ENCODE measurements around the gene STX8.
"Not testable (repeated sequence)": the region's sequence is repeated elsewhere in the genome, so short reads cannot be mapped to it uniquely, and the experiment has no call there.

The STX8 gene

GRCh38 chr17:9498490-9498889 lies 77.1 kb downstream of the STX8 start:
- DNase-seq, result no peak

GRCh38 chr17:9488556-9488955 lies 87.1 kb downstream of the STX8 start:
- DNase-seq, result no peak

GRCh38 chr17:9487406-9487805 lies 88.2 kb downstream of the STX8 start:
- no peak for DNase-seq

GRCh38 chr17:9484789-9485188 lies 90.8 kb downstream of the STX8 start:
- DNase-seq, result no peak

DNA sequence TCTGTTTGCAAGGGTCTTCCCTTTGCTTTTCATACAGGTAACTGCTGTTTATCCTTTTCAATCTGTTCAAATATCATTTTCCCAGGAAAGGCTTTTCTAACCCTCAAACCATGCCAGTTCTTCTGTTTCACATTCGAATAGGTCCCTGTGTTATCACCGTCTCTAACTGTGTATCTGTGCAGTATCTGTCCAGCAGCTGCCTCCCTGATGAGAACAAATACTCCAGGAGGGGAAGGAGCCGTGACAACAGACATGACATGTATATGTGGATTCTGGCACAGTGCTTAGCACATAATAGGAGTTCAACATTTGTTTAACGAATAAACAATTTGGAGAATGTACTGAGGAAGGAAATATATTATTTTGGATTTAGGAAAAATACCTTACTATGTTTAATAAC lies 95.7 kb downstream of the STX8 start:
- no peak for DNase-seq

- DNase-seq, result no peak
Measured at GRCh38 chr17:9478889-9479288, 96.7 kb downstream of the STX8 start.

- DNase-seq, result no peak
Measured at GRCh38 chr17:9475101-9475658, 100.4 kb downstream of the STX8 start.

DNA sequence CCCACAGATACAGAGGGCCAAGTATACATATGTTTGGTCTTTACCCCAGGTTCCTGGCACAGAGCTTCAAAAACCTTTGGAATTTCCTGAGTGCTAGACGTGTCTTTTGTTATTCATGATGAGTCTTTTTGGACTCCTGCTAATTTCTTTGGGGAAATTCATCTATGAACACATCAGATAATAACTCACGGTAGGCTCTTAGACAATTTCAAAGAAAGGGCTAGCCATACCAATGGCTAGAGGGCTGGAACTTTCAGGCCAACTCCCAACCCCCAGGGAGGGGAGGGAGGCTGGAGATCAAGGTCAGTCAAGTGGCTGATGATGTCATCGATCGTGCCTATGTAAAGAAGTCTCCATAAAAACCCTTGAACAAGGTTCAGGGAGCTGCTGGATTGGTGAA lies 101.9 kb downstream of the STX8 start:
- DNase-seq, result no peak

GRCh38 chr17:9472541-9472940 lies 103.1 kb downstream of the STX8 start:
- DNase-seq, result no peak

GRCh38 chr17:9472094-9472493 lies 103.5 kb downstream of the STX8 start:
- DNase-seq, result no peak

GRCh38 chr17:9470171-9470570 lies 105.4 kb downstream of the STX8 start:
- peak; percentile 36 for DNase-seq

DNA sequence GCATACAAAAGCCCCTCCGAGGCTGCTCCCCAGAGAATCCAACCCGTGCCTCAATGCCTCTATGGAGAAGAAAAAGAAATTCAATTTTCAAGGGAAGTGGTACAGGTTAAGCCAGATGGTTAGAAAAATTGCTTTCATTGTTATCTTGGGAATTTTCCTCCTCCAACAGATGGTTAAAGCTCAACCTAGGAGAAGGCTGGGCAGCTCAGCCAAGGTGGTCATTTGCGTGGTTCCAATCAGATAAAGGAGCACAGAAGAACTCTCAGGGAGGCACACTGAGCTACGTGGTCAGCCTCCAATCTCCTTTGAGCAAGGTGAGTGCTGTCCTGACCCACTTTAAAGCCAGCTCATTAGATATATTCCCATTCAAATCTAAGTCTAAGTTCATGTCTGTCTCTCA lies 106.7 kb downstream of the STX8 start:
- DNase-seq, result no peak

- no peak for DNase-seq
Measured at GRCh38 chr17:9468532-9468931, 107.1 kb downstream of the STX8 start.

DNA sequence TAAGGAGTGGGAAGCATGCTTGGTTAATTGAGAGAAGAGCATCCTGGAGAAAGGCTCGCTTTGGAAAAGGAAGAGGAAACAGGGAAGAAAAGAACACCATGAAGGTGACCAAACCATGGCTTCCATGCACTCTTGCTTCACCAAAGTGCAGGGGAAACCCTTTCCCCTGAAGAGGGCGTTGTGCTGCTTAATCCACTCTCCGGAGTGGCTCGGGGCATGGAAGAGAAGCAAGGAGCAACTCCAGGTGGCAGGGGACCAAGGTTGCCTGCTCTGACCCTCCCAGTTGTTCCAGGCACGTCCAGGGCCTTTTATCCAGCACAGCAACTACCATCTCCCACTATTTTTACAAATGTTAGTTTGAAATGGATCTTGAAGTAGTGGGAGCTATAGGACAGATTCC lies 108.1 kb downstream of the STX8 start:
- DNase-seq, result no peak

DNA sequence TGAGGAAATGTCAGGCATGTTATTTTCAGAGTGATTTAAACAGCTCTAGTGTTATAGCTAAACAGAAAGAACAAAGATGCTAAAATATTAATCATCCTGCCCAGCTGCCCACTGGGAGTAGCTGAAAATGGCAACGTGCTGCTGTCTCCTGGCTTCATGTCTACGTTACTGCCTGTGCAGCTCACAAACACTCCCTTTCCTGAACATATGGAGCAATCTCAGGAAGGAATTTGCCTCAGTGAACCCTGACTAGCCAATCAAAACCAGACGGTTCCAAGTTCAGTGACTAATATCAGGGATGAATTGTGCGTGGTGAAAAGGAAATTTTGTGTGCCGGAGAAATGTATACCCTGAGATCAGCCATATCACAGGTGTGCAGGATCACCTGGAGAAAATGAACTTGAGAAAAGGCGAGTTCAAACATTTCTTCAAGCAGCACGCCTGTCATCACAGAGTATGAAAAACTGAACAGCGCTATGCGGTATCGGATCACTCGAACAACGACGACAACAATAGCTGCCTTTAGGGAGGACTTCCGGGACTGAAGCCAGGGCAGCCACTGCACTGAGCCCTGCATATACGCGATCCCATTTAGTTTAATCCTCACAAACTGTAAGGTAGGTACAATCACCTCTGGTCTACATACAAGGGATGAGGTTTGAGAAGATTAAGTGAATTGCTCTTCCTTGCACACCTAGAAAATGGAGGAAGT lies 110.3 kb downstream of the STX8 start:
- DNase-seq, result no peak

DNA sequence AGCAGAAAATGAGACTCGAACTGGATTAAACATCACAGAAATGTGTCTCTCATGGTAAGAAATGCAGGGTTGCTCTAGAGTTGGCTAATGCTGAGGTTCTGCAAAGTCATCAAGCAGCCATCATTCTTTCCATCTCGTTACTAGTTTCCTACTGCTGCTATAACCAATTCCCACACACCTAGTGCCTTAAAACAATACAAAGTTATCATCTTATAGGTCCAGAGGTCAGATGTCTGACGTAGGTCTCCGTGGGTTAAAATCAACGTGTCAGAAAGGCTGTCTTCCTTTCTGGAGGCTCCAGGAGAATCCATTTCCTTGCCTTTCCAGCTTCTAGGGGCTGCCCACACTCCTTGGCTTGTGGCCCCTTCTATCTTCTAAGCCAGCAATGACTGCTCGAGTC lies 118.6 kb downstream of the STX8 start:
- no peak for DNase-seq

DNA sequence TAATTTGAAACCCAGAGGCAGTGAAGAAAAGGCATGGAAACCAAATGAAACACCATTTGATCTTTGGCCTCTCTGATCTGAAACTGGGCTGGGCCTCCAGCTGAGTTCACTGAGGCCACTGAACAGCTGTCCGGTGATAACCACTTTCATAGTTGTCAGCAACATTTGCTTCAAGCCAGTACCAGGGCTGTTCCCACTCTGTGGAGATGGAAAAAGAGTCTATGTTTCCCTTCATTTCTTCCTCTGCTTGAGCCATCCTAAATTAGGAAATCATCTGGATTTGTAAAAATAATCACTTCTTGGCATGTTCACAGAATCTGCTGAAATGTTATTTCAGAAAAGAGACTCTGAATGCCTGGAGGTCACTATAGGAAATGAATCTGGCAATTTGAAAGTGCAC lies 119.3 kb downstream of the STX8 start:
- DNase-seq, result no peak

DNA sequence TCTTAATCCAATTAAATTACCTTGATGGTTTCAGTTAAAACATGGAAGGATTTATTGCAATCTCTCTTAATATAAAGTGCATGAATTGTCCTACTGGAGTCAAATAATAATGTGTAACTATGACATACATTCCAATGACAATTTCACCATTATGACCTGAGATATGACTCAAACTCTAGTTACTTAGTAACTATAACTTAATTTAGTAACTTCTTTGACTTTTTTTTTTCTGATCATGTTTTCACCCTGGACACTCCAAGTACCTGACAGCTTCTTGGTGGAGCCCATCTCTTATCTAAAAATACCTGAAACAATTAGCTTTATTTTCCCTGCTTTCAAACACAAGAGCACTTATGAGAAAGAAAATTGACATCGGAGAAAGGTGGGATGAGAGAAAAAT lies 123.7 kb downstream of the STX8 start:
- no peak for DNase-seq

GRCh38 chr17:9447298-9447697 lies 128.3 kb downstream of the STX8 start:
- not testable (repeated sequence) for DNase-seq

DNA sequence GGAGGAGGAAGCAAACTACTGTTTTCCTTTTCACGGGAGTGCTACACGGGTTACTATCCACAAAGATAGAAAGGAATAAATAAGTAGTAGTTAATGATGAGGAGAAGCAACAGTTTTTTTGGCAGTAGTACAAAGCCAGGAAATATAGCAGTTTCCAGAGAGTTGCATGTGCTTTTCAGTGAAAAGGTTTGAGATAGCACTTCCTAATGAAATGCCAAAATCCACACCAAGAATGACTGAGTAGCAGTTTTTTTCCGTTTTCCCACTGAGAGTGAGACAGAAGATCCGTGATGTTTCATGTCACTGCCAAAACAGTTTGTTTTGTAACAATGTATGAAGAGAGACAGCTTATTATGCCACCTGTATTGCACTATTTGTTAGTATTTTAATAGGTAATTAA lies 129.1 kb downstream of the STX8 start:
- DNase-seq, result no peak

- no peak for DNase-seq
Measured at GRCh38 chr17:9445424-9445823, 130.2 kb downstream of the STX8 start.

DNA sequence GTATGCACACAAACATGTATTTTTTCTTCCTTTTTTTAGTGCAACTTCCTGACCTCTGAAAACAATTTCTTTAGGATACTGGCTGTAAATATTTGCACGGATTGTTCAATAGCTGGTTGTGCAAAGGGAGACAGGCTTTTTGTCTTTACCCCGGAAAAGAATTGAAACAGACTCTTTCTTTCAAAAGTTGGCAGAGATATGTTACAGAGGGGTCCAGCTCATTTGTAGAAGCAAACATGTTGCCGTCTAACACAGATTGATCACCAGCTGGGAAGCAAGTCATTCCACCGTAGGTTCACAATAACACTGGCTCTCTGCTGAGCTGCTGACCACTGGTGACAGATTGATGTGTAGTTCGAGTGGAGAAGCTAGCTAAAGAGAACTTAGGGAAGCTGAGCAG lies 130.9 kb downstream of the STX8 start:
- no peak for DNase-seq

GRCh38 chr17:9443811-9444210 lies 131.8 kb downstream of the STX8 start:
- DNase-seq, result no peak

- no peak for DNase-seq
Measured at GRCh38 chr17:9439851-9440250, 135.8 kb downstream of the STX8 start.

GRCh38 chr17:9436630-9437029 lies 139.0 kb downstream of the STX8 start:
- no peak for DNase-seq

Measured in CD4-positive, alpha-beta T cell treated with Interleukin-4 for 4 hours (primary cell).